GM20000 (cell line): ENCODE results near the gene HOXB13.

ENCODE experiments used
- DNase-seq: peaks from one replicate; pipeline ENCODE4 v3.0.0; 2012; ENCODE audit warnings: low spot score
- CTCF ChIP-seq: IDR thresholded peaks from 2 replicates; pipeline ENCODE4 v1.5.1; 2012; ENCODE audit warnings: mild to moderate bottlenecking, control low read depth; ENCODE audit errors: extremely low read depth, missing control alignments

The HOXB13 gene

GRCh38 chr17:48760411-48760810, 31.9 kb upstream of the HOXB13 start:
- TF ChIP-seq CTCF = no peak
- no peak for DNase-seq

- DNase-seq = no peak
- TF ChIP-seq CTCF = no peak
Measured at GRCh38 chr17:48759288-48759687, 30.7 kb upstream of the HOXB13 start.

- TF ChIP-seq CTCF = no peak
- DNase-seq = no peak
Measured at GRCh38 chr17:48757524-48757961, 29.0 kb upstream of the HOXB13 start.

GRCh38 chr17:48756830-48757251, 28.3 kb upstream of the HOXB13 start:
- no peak for TF ChIP-seq CTCF
- DNase-seq = peak; percentile 7

- peak; percentile 6 for DNase-seq
- TF ChIP-seq CTCF = no peak
Measured at GRCh38 chr17:48755356-48755755, 26.8 kb upstream of the HOXB13 start.

GRCh38 chr17:48754500-48755261, 26.1 kb upstream of the HOXB13 start:
- peak; percentile 8 for DNase-seq
- TF ChIP-seq CTCF = no peak

GRCh38 chr17:48753794-48754499, 25.4 kb upstream of the HOXB13 start:
- no peak for TF ChIP-seq CTCF
- no peak for DNase-seq
